ENCODE results near the gene NPTX2. TPM values are rescaled to one million over a fixed set of nuclear protein-coding genes. Genes with fewer than 3 reads are reported as not detected.

NPTX2 gene
- total RNA-seq, 4 donors from 2014 or later: 24.5 to 46.8 (median 39.2) TPM

- H3K4me1 ChIP-seq: peaks cover 0 to 12% (median 0%) of the 10 kb centered on the region in 4 donors
- no peak overlapping the region for H3K27ac ChIP-seq
- TF ChIP-seq EP300 (IDR thresholded peaks at IDR 0.05) (no peak), CTCF (IDR thresholded peaks at IDR 0.05) (no peak), POLR2A (IDR thresholded peaks at IDR 0.05) (no peak)
- peaks cover 0 to 21% (median 0%) of the 10 kb centered on the region in 3 donors for H3K36me3 ChIP-seq
- WGBS, 2 donors: 87 to 89% methylated on average over 9 of the region's 9 CpGs
- H3K9me3 ChIP-seq: peaks cover 0 to 15% (median 0%) of the 10 kb centered on the region in 4 donors
- no peak overlapping the region for H3K4me3 ChIP-seq
- DNase-seq (ENCODE audit: low spot score in 2 of 2): no peak
- peaks cover 0 to 9% of the 10 kb centered on the region in 2 donors for H3K27me3 ChIP-seq
Observed at GRCh38 chr7:98622926-98623325, 5.8 kb downstream of the NPTX2 start.

- H3K4me3 ChIP-seq: no peak overlapping the region
- DNase-seq (ENCODE audit: low spot score in 2 of 2): no peak
- TF ChIP-seq CTCF (IDR thresholded peaks at IDR 0.05): no peak
- TF ChIP-seq EP300 (IDR thresholded peaks at IDR 0.05): no peak
- no peak for TF ChIP-seq POLR2A (IDR thresholded peaks at IDR 0.05)
- WGBS, 2 donors: 92 to 93% methylated on average over 23 to 27 of the region's 28 CpGs
- peaks cover 0 to 21% (median 0%) of the 10 kb centered on the region in 3 donors for H3K36me3 ChIP-seq
- H3K27ac ChIP-seq: no peak overlapping the region
- no peaks in the 10 kb centered on the region for H3K27me3 ChIP-seq
- peaks cover 0 to 15% (median 0%) of the 10 kb centered on the region in 4 donors for H3K9me3 ChIP-seq
- peaks cover 0 to 2% (median 0%) of the 10 kb centered on the region in 4 donors for H3K4me1 ChIP-seq
Observed at GRCh38 chr7:98624846-98625420, 7.8 kb downstream of the NPTX2 start.

GRCh38 chr7:98626460-98627412 is 9.7 kb downstream of the NPTX2 start:
- H3K27me3 ChIP-seq: no peaks in the 10 kb centered on the region
- WGBS, 2 donors: 43 to 44% methylated on average over 27 to 29 of the region's 35 CpGs
- TF ChIP-seq CTCF (IDR thresholded peaks at IDR 0.05) (no peak), EP300 (IDR thresholded peaks at IDR 0.05) (peak in 1 of 2 donors; percentile 28), POLR2A (IDR thresholded peaks at IDR 0.05) (no peak)
- no peaks in the 10 kb centered on the region for H3K4me1 ChIP-seq
- no peak overlapping the region for H3K4me3 ChIP-seq
- peak overlapping the region in 1 of 4 donors; percentile 39 for H3K27ac ChIP-seq
- no peak for DNase-seq (ENCODE audit: low spot score in 2 of 2)
- peaks cover 0 to 13% (median 0%) of the 10 kb centered on the region in 3 donors for H3K36me3 ChIP-seq
- peaks cover 0 to 15% (median 0%) of the 10 kb centered on the region in 4 donors for H3K9me3 ChIP-seq

- peaks cover 0 to 13% (median 0%) of the 10 kb centered on the region in 3 donors for H3K36me3 ChIP-seq
- H3K9me3 ChIP-seq: peaks cover 0 to 19% (median 0%) of the 10 kb centered on the region in 4 donors
- no peak overlapping the region for H3K4me3 ChIP-seq
- no peak for TF ChIP-seq EP300 (IDR thresholded peaks at IDR 0.05)
- H3K27ac ChIP-seq: no peak overlapping the region
- H3K4me1 ChIP-seq: no peaks in the 10 kb centered on the region
- no peak for DNase-seq (ENCODE audit: low spot score in 2 of 2)
- 63 to 84% methylated on average over 4 to 7 of the region's 8 CpGs for whole genome bisulfite sequencing, 2 donors
- H3K27me3 ChIP-seq: no peaks in the 10 kb centered on the region
Observed at GRCh38 chr7:98627413-98627790, 10.3 kb downstream of the NPTX2 start.

GRCh38 chr7:98628418-98628817 is 11.3 kb downstream of the NPTX2 start:
- DNase-seq (ENCODE audit: low spot score in 2 of 2): no peak
- H3K36me3 ChIP-seq: peaks cover 0 to 13% (median 0%) of the 10 kb centered on the region in 3 donors
- TF ChIP-seq EP300 (IDR thresholded peaks at IDR 0.05) (no peak), POLR2A (IDR thresholded peaks at IDR 0.05) (no peak), CTCF (IDR thresholded peaks at IDR 0.05) (no peak)
- no peaks in the 10 kb centered on the region for H3K27me3 ChIP-seq
- no peaks in the 10 kb centered on the region for H3K4me1 ChIP-seq
- WGBS, 2 donors: 79 to 81% methylated on average over 10 to 15 of the region's 16 CpGs
- H3K4me3 ChIP-seq: no peak overlapping the region
- peaks cover 0 to 29% (median 0%) of the 10 kb centered on the region in 4 donors for H3K9me3 ChIP-seq
- no peak overlapping the region for H3K27ac ChIP-seq
